IPS DF 6.9 (cell line): ENCODE data around the gene CAMTA1.

ENCODE experiments used
- DNase-seq: peaks from one replicate; pipeline ENCODE4 v3.0.0-alpha.2; 2013; ENCODE audit warnings: low read depth, low spot score
- H3K27ac ChIP-seq: one replicate; pipeline ENCODE4 v1.5.1; 2013; ENCODE audit warnings: low read length, control low read depth
- H3K27me3 ChIP-seq: 2 replicates; pipeline ENCODE4 v1.6.1; 2013; ENCODE audit warnings: mild to moderate bottlenecking, low read length; ENCODE audit not compliant: control insufficient read depth, insufficient read depth
- H3K36me3 ChIP-seq: 2 replicates; pipeline ENCODE4 v1.6.1; 2013; ENCODE audit warnings: low read length; ENCODE audit not compliant: control insufficient read depth, insufficient read depth
- H3K4me1 ChIP-seq: 2 replicates; pipeline ENCODE4 v1.6.1; 2013; ENCODE audit warnings: low read length; ENCODE audit not compliant: control insufficient read depth, insufficient read depth
- H3K4me3 ChIP-seq: 2 replicates; pipeline ENCODE4 v1.5.1; 2013; ENCODE audit warnings: mild to moderate bottlenecking, low read length
- H3K9me3 ChIP-seq: 2 replicates; pipeline ENCODE4 v1.6.1; 2013; ENCODE audit warnings: low read length, inconsistent platforms; ENCODE audit not compliant: control insufficient read depth, insufficient read depth
- WGBS: extraction: QIAGEN DNeasy Blood & Tissue Kit; methylation state at CpG from one replicate; pipeline ENCODE4 v1.1.7; 2013; ENCODE audit warnings: mixed read lengths, missing lambda C conversion rate; ENCODE audit not compliant: insufficient read length, insufficient coverage; 5-methylcytosine and 5-hydroxymethylcytosine counted together

The CAMTA1 gene

DNA sequence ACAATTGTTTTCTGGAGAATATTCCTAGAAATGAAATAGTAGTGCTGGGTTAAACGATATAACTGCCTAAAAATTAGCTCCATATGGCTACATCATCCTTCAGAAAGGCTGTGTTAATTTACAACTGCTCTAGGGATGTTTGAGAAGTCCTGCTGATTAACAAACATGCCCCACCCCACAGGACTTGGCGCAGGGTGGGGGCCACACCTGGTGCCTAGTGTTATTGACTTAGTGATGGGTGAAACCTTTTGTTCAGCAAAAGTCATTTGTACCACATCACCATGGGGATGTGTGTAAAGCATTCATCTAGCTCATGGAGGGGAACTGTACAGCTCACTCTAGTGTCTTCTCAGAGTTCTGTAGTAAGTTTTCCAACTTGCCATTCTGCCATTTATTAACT lies 492.8 kb downstream of the CAMTA1 start:
- no peaks in the 10 kb centered on the region for H3K9me3 ChIP-seq
- peaks cover 7% of the 10 kb centered on the region for H3K4me1 ChIP-seq
- WGBS, result no CpG with 5 or more reads among the region's 2 CpGs
- H3K36me3 ChIP-seq, result no peaks in the 10 kb centered on the region
- no peak for DNase-seq
- H3K27me3 ChIP-seq, result no peaks in the 10 kb centered on the region
- no peak overlapping the region for H3K4me3 ChIP-seq
- no peak overlapping the region for H3K27ac ChIP-seq

- no peak overlapping the region for H3K4me3 ChIP-seq
- H3K27me3 ChIP-seq, result no peaks in the 10 kb centered on the region
- no CpG with 5 or more reads among the region's 16 CpGs for WGBS
- peaks cover 7% of the 10 kb centered on the region for H3K4me1 ChIP-seq
- no peaks in the 10 kb centered on the region for H3K9me3 ChIP-seq
- no peaks in the 10 kb centered on the region for H3K36me3 ChIP-seq
- H3K27ac ChIP-seq, result no peak overlapping the region
- DNase-seq, result no peak
Measured at GRCh38 chr1:7278827-7279765, 493.8 kb downstream of the CAMTA1 start.

GRCh38 chr1:7279769-7280168 lies 494.5 kb downstream of the CAMTA1 start:
- Histone ChIP-seq H3K27me3 (no peaks in the 10 kb centered on the region), H3K36me3 (no peaks in the 10 kb centered on the region), H3K4me3 (no peak overlapping the region), H3K27ac (no peak overlapping the region), H3K4me1 (peaks cover 7% of the 10 kb centered on the region), H3K9me3 (no peaks in the 10 kb centered on the region)
- no peak for DNase-seq
- WGBS, result no CpG with 5 or more reads among the region's 2 CpGs

GRCh38 chr1:7280347-7280960 lies 495.2 kb downstream of the CAMTA1 start:
- DNase-seq, result no peak
- Histone ChIP-seq H3K27me3 (no peaks in the 10 kb centered on the region), H3K9me3 (no peaks in the 10 kb centered on the region), H3K27ac (no peak overlapping the region), H3K36me3 (no peaks in the 10 kb centered on the region), H3K4me1 (peaks cover 7% of the 10 kb centered on the region), H3K4me3 (no peak overlapping the region)
- no CpG with 5 or more reads among the region's 7 CpGs for WGBS

DNA sequence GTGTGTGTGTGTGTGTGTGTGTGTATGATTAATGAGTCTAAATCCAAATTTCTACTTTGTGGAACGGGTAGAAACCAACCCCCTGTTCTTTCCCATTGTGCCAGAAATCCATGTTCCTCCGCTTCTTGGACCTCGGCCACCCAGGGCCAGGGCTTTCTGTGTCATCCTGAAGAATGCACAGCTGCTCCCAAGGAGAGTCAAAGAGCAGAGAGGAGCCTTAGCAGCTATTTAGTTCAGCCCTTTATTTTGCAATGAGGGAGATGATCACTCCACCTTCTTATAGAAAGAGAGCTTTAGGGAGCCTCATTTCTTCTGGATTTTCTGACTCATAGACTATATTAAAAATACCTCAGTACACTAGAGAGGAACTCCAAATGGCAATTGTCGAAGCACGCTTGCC lies 496.6 kb downstream of the CAMTA1 start:
- H3K9me3 ChIP-seq, result no peaks in the 10 kb centered on the region
- no CpG with 5 or more reads among the region's 5 CpGs for WGBS
- H3K4me3 ChIP-seq, result no peak overlapping the region
- no peaks in the 10 kb centered on the region for H3K36me3 ChIP-seq
- DNase-seq, result no peak
- no peak overlapping the region for H3K27ac ChIP-seq
- peaks cover 7% of the 10 kb centered on the region for H3K4me1 ChIP-seq
- no peaks in the 10 kb centered on the region for H3K27me3 ChIP-seq

DNA sequence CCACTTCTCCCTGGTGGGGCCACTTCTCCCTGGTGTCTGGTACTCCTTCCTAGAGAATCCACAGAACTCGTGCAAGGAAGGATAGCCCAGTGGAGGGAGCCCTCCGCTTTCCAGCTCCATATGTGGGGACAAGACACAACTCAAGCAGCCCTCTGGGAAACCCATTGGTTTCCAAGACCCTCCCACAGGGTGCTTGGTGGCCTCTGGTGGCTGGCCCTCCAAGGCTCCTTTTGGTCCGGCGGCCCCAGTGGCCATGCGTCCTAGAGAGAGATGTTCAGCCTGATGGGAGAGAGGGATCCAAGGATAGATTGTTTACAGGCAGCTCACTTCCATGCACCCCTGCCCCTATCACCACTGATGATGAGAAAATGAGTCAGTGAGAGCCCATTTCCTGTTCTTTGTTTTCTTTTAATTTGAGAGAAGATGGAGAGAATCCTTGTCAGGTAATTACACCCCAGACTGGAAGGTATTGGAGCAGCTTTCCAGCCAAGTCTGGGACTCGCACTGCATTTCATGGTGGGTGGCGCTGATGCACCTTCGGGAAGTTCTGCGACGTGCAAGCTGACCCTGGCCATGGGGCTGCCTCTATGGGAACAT lies 499.7 kb downstream of the CAMTA1 start:
- WGBS, result no CpG with 5 or more reads among the region's 10 CpGs
- Histone ChIP-seq H3K27me3 (no peaks in the 10 kb centered on the region), H3K4me3 (no peak overlapping the region), H3K27ac (no peak overlapping the region), H3K9me3 (no peaks in the 10 kb centered on the region), H3K36me3 (no peaks in the 10 kb centered on the region), H3K4me1 (peaks cover 3% of the 10 kb centered on the region; the same call in 1 of the 2 replicates)
- DNase-seq, result no peak

DNA sequence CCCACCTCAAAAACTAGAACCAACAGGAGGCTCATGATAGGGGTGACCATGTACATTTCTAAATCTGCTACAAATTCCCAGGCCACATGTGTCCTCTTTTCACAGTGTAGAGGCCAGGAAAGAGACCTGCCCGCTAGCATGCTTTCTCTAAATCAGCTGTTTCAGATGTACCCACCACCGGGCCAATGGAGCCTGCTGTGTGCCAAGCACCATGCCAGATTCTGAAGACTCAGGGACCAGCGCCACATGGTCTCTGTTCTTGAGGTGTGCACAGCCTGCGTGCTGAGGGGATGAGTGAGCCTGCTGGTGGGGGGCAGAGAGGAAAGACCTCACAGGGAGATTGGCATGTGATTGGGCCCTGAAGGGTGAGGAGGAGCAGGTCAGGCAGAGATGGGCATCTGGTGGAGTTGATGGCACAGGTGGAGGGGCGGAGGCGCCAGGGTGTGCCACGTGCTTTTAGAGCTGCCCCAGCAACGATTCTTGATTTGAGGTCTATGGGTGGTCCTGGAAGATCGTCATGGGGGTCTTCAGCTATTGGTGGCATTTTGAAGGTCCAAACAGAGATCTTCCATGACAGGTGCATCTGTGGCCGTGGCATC lies 500.7 kb downstream of the CAMTA1 start:
- Histone ChIP-seq H3K9me3 (no peaks in the 10 kb centered on the region), H3K4me3 (no peak overlapping the region), H3K27me3 (no peaks in the 10 kb centered on the region), H3K27ac (no peak overlapping the region), H3K36me3 (no peaks in the 10 kb centered on the region), H3K4me1 (no peaks in the 10 kb centered on the region; the same call in 1 of the 2 replicates)
- no peak for DNase-seq
- WGBS, result no CpG with 5 or more reads among the region's 10 CpGs

- H3K9me3 ChIP-seq, result no peaks in the 10 kb centered on the region
- H3K27ac ChIP-seq, result no peak overlapping the region
- H3K4me3 ChIP-seq, result no peak overlapping the region
- no peaks in the 10 kb centered on the region for H3K27me3 ChIP-seq
- no peaks in the 10 kb centered on the region for H3K36me3 ChIP-seq
- no CpG with 5 or more reads among the region's 6 CpGs for WGBS
- no peaks in the 10 kb centered on the region; the same call in 1 of the 2 replicates for H3K4me1 ChIP-seq
- DNase-seq, result no peak
Measured at GRCh38 chr1:7287013-7287412, 501.8 kb downstream of the CAMTA1 start.

GRCh38 chr1:7288992-7289391 lies 503.7 kb downstream of the CAMTA1 start:
- no peaks in the 10 kb centered on the region for H3K36me3 ChIP-seq
- H3K27ac ChIP-seq, result no peak overlapping the region
- DNase-seq, result no peak
- H3K9me3 ChIP-seq, result no peaks in the 10 kb centered on the region
- H3K27me3 ChIP-seq, result no peaks in the 10 kb centered on the region
- WGBS, result no CpG with 5 or more reads among the region's 5 CpGs
- no peak overlapping the region for H3K4me3 ChIP-seq
- no peaks in the 10 kb centered on the region; the same call in 1 of the 2 replicates for H3K4me1 ChIP-seq

- WGBS, result no CpG with 5 or more reads among the region's 2 CpGs
- Histone ChIP-seq H3K9me3 (no peaks in the 10 kb centered on the region), H3K36me3 (no peaks in the 10 kb centered on the region), H3K27ac (no peak overlapping the region), H3K27me3 (no peaks in the 10 kb centered on the region), H3K4me1 (no peaks in the 10 kb centered on the region; the same call in 1 of the 2 replicates), H3K4me3 (no peak overlapping the region)
- DNase-seq, result no peak
Measured at GRCh38 chr1:7289694-7290093, 504.4 kb downstream of the CAMTA1 start.
